H1 (cell line): ENCODE results near the gene ZAR1L. TPM values are rescaled to one million over a fixed set of nuclear protein-coding genes. Genes with fewer than 3 reads are reported as not detected.
A peak's percentile ranks its signal among the peaks of the same experiment; 100 is the strongest.

ENCODE experiments used
- CTCF ChIA-PET: fragments of 300-600 bp; sonication (Branson Sonifier 250); formaldehyde crosslinking; loops from one replicate; lab custom pipeline; 2021; ENCODE audit not compliant: partially characterized antibody; lab: Charles Lee
- POLR2A ChIA-PET: fragments of 300-600 bp; sonication (Branson Sonifier 250); formaldehyde crosslinking; loops from one replicate; lab custom pipeline; 2021; ENCODE audit warnings: inconsistent platforms; ENCODE audit not compliant: partially characterized antibody; lab: Charles Lee
- DNase-seq, 2 experiments: peaks; one replicate each; pipeline versions ENCODE4 v3.0.0 to v3.0.0-alpha.2; 2010 to 2022; ENCODE audit warnings: low spot score in 2 of 2, low read depth in 1 of 2, mixed read lengths in 1 of 2
- FAIRE-seq: peaks from 2 replicates; lab custom pipeline; 2011; peaks lifted over from hg19 to GRCh38; lab: Jason Lieb, UNC
- H2AFZ ChIP-seq: 2 replicates; pipeline ENCODE4 v1.8.1; 2012; ENCODE audit warnings: low read length, inconsistent platforms
- H2AK5ac ChIP-seq: 2 replicates; pipeline ENCODE4 v1.6.1; 2013; ENCODE audit warnings: low read depth, low read length
- H2BK120ac ChIP-seq: replicated peaks from 2 replicates; pipeline ENCODE3; 2013; ENCODE audit warnings: low read depth, low read length, inconsistent platforms
- H2BK12ac ChIP-seq: 2 replicates; pipeline ENCODE4 v1.6.1; 2013; ENCODE audit warnings: low read depth, low read length
- H2BK15ac ChIP-seq: 2 replicates; pipeline ENCODE4 v1.6.1; 2013; ENCODE audit warnings: low read length
- H2BK20ac ChIP-seq: 2 replicates; pipeline ENCODE4 v1.6.1; 2013; ENCODE audit warnings: low read length
- H2BK5ac ChIP-seq: 2 replicates; pipeline ENCODE4 v1.6.1; 2013; ENCODE audit warnings: low read depth, low read length
- H3K14ac ChIP-seq: 2 replicates; pipeline ENCODE4 v1.6.1; 2013; ENCODE audit warnings: inconsistent platforms; ENCODE audit not compliant: insufficient read length
- H3K18ac ChIP-seq: 2 replicates; pipeline ENCODE4 v1.6.1; 2013; ENCODE audit warnings: low read length; ENCODE audit errors: extremely low read depth
- H3K23ac ChIP-seq: 2 replicates; pipeline ENCODE4 v1.6.1; 2013; ENCODE audit warnings: inconsistent platforms; ENCODE audit not compliant: insufficient read length
- H3K23me2 ChIP-seq: 2 replicates; pipeline ENCODE4 v1.6.1; 2013; ENCODE audit warnings: low read depth, low read length
- H3K27ac ChIP-seq: 2 replicates; pipeline ENCODE4 v1.6.1; 2011; ENCODE audit warnings: low read depth, low read length, inconsistent platforms
- H3K27me3 ChIP-seq, 4 experiments: replicated peaks in 1 of 4; 1 replicate in 1 of 4; 2 replicates in 3 of 4; pipeline versions ENCODE4 v1.6.1 to v1.8.1; 2011 to 2013; ENCODE audit warnings: low read length in 3 of 4, mild to moderate bottlenecking in 3 of 4, inconsistent platforms in 2 of 4, mixed read lengths in 2 of 4, moderate library complexity in 1 of 4; ENCODE audit not compliant: control insufficient read depth in 3 of 4, insufficient read depth in 3 of 4; ENCODE audit errors: extremely low read depth in 1 of 4
- H3K36me3 ChIP-seq, 4 experiments: 2 replicates each; pipeline versions ENCODE4 v1.6.1 to v1.8.1; 2011 to 2013; ENCODE audit warnings: mild to moderate bottlenecking in 4 of 4, low read length in 3 of 4, moderate library complexity in 2 of 4, control low read depth in 1 of 4, inconsistent platforms in 1 of 4; ENCODE audit not compliant: insufficient read depth in 4 of 4, control insufficient read depth in 2 of 4
- H3K4ac ChIP-seq: replicated peaks from 2 replicates; pipeline ENCODE3; 2013; ENCODE audit warnings: low read length, low read depth, mixed read lengths, inconsistent platforms; ENCODE audit not compliant: insufficient read length
- H3K4me1 ChIP-seq, 4 experiments: replicated peaks in 1 of 4; 1 replicate in 1 of 4; 2 replicates in 3 of 4; pipeline versions ENCODE4 v1.6.1 to v1.8.1; 2011 to 2013; ENCODE audit warnings: low read length in 3 of 4, inconsistent platforms in 2 of 4, mixed read lengths in 1 of 4; ENCODE audit not compliant: insufficient read depth in 4 of 4, control insufficient read depth in 3 of 4
- H3K4me2 ChIP-seq, 2 experiments: 2 replicates each; pipeline versions ENCODE4 v1.6.1 to v1.8.1; 2011 to 2013; ENCODE audit warnings: low read depth in 2 of 2, low read length in 2 of 2, control low read depth in 1 of 2, inconsistent platforms in 1 of 2, mild to moderate bottlenecking in 1 of 2; ENCODE audit not compliant: insufficient read depth in 1 of 2
- H3K4me3 ChIP-seq, 4 experiments: fragments of 200-600, 300-600 bp in 1 of 4; sonication (generic), shearing (Covaris generic), sonication (Bioruptor Twin) in 1 of 4; 2 replicates each; pipeline versions ENCODE4 v1.5.1 to v1.8.1; 2011 to 2016; ENCODE audit warnings: low read length in 4 of 4, low read depth in 3 of 4, control low read depth in 2 of 4, inconsistent platforms in 2 of 4, mild to moderate bottlenecking in 2 of 4, mixed read lengths in 1 of 4, moderate library complexity in 1 of 4; ENCODE audit not compliant: insufficient read depth in 2 of 4; ENCODE audit errors: extremely low read depth in 1 of 4
- H3K56ac ChIP-seq: replicated peaks from 2 replicates; pipeline ENCODE3; 2013; ENCODE audit warnings: low read depth, mild to moderate bottlenecking, mixed read lengths, low read length, inconsistent platforms; ENCODE audit not compliant: insufficient read length
- H3K79me1 ChIP-seq: 2 replicates; pipeline ENCODE4 v1.6.1; 2013; ENCODE audit warnings: low read depth, low read length, control low read depth
- H3K79me2 ChIP-seq, 2 experiments: 2 replicates each; pipeline versions ENCODE4 v1.6.1 to v1.8.1; 2012 to 2013; ENCODE audit warnings: low read length in 2 of 2, mild to moderate bottlenecking in 2 of 2, inconsistent platforms in 1 of 2; ENCODE audit not compliant: insufficient read depth in 2 of 2, control insufficient read depth in 1 of 2
- H3K9ac ChIP-seq, 4 experiments: replicated peaks in 1 of 4; 1 replicate in 1 of 4; 2 replicates in 3 of 4; pipeline versions ENCODE4 v1.6.1 to v1.8.1; 2011 to 2013; ENCODE audit warnings: low read depth in 3 of 4, low read length in 3 of 4, control low read depth in 2 of 4, mild to moderate bottlenecking in 2 of 4, moderate library complexity in 2 of 4, inconsistent platforms in 1 of 4; ENCODE audit errors: extremely low read depth in 1 of 4
- H3K9me3 ChIP-seq, 2 experiments: 2 replicates each; pipeline versions ENCODE4 v1.6.1 to v1.8.1; 2012 to 2013; ENCODE audit warnings: mild to moderate bottlenecking in 2 of 2, moderate library complexity in 2 of 2, control low read depth in 1 of 2, inconsistent platforms in 1 of 2, low read depth in 1 of 2, low read length in 1 of 2, mixed read lengths in 1 of 2; ENCODE audit not compliant: insufficient read depth in 2 of 2
- H4K20me1 ChIP-seq, 2 experiments: replicated peaks in 1 of 2; 2 replicates each; pipeline versions ENCODE3 to v1.8.1; 2011 to 2013; ENCODE audit warnings: inconsistent platforms in 2 of 2, low read length in 2 of 2, mild to moderate bottlenecking in 1 of 2; ENCODE audit not compliant: insufficient read depth in 2 of 2, control insufficient read depth in 1 of 2
- H4K5ac ChIP-seq: 2 replicates; pipeline ENCODE4 v1.6.1; 2013; ENCODE audit warnings: low read length, low read depth, mixed read lengths, inconsistent platforms; ENCODE audit not compliant: insufficient read length
- H4K8ac ChIP-seq: 2 replicates; pipeline ENCODE4 v1.8.0; 2013; ENCODE audit warnings: mild to moderate bottlenecking, moderate library complexity, low read length, inconsistent platforms; ENCODE audit not compliant: insufficient read depth; ENCODE audit errors: extremely low read depth
- H4K91ac ChIP-seq: replicated peaks from 2 replicates; pipeline ENCODE3; 2013; ENCODE audit warnings: low read length, mixed read lengths, inconsistent platforms; ENCODE audit not compliant: insufficient read length
- KDM4A ChIP-seq: IDR thresholded peaks from one replicate; pipeline ENCODE4 v1.7.1; 2012; ENCODE audit warnings: low read depth, mild to moderate bottlenecking, moderate library complexity, low read length, inconsistent platforms; ENCODE audit not compliant: severe bottlenecking
- MAFK ChIP-seq: IDR thresholded peaks from 2 replicates; pipeline ENCODE4 v1.6.1; 2012; ENCODE audit warnings: low read depth, mild to moderate bottlenecking, improper control_type of control experiment, low read length
- NRF1 ChIP-seq: IDR thresholded peaks from 2 replicates; pipeline ENCODE4 v1.6.1; 2011; ENCODE audit warnings: mild to moderate bottlenecking, low read depth, low read length, improper control_type of control experiment
- SP2 ChIP-seq: IDR thresholded peaks from 2 replicates; pipeline ENCODE4 v1.6.1; 2012; ENCODE audit warnings: mild to moderate bottlenecking, low read length, inconsistent platforms
- USF2 ChIP-seq: IDR thresholded peaks from 2 replicates; pipeline ENCODE4 v1.6.1; 2011; ENCODE audit warnings: low read length, improper control_type of control experiment
- WGBS, 2 experiments: shearing (Covaris generic) in 1 of 2; methylation state at CpG; one replicate each; pipeline versions ENCODE4 v1.1.6 to v1.1.7; 2013 to 2015; ENCODE audit warnings: low lambda C conversion rate in 2 of 2, mixed read lengths in 2 of 2, inconsistent platforms in 1 of 2, low coverage in 1 of 2, missing lambda C conversion rate in 1 of 2; ENCODE audit not compliant: insufficient replicate concordance in 2 of 2, insufficient coverage in 1 of 2, insufficient read length in 1 of 2; ENCODE audit errors: extremely low coverage in 1 of 2, missing lambda C conversion rate in 1 of 2; 5-methylcytosine and 5-hydroxymethylcytosine counted together
- polyA plus RNA-seq, 7 experiments: library from polyadenylated mRNA; depleted of rRNA in 3 of 7; stranded (reverse) in 5 of 7; unstranded in 2 of 7; fragments of >200 nt in 5 of 7; fragments of 200-250 nt in 2 of 7; gene quantifications; 1 replicate in 5 of 7; 2 replicates in 1 of 7; 4 replicates in 1 of 7; pipeline versions ENCODE4 v1.2.1 to v1.2.3, GENCODE V29; 2011 to 2013; ENCODE audit warnings: missing spikeins in 2 of 7, mixed read lengths in 2 of 7
- total RNA-seq: library from RNA; stranded (reverse); fragmentation: NEBNext Ultra II Directional; extraction: Animal tissue kit (Norgen Biotek cat#: 25700); gene quantifications from 2 replicates; pipeline ENCODE4 v1.2.1, GENCODE V29; 2021

The ZAR1L gene
- total and polyA plus RNA-seq, 2 of the 8 experiments (the other 6 are each of a cell fraction or from before 2014, with no cell fraction given), result 0.19 to 0.30 TPM

- no peak overlapping the region for H3K9ac ChIP-seq
- H4K91ac ChIP-seq, result no peak overlapping the region
- no peak overlapping the region for H3K4me3 ChIP-seq
- no peaks in the 10 kb centered on the region for H3K79me2 ChIP-seq
- ChIA-PET POLR2A (interaction anchor here (1.0 to 1.1 kb wide), 2 partner anchors 11 to 280 kb away, joined by 3 read pairs; partner anchors contain the start of gene FRY), CTCF (interaction anchor here (0.9 to 2.6 kb wide), 10 partner anchors 8 to 401 kb away, joined by 3 to 13 read pairs (median 4); no protein-coding TSS in a partner anchor)
- 95% methylated on average over 30 of the region's 36 CpGs; no CpG with 5 or more reads in 1 of the 2 experiments for WGBS, 2 experiments
- no peak overlapping the region for H3K18ac ChIP-seq
- no peaks in the 10 kb centered on the region for H3K79me1 ChIP-seq
- peak overlapping the region; percentile 35; the same call in 1 of the 2 replicates for H4K8ac ChIP-seq
- H4K5ac ChIP-seq, result no peak overlapping the region
- H3K4ac ChIP-seq, result no peak overlapping the region
- H3K4me2 ChIP-seq, result no peak overlapping the region
- H4K20me1 ChIP-seq, result no peaks in the 10 kb centered on the region
- no peaks in the 10 kb centered on the region for H3K27me3 ChIP-seq
- no peak overlapping the region for H2BK5ac ChIP-seq
- H3K9me3 ChIP-seq, result no peaks in the 10 kb centered on the region
- no peak overlapping the region for H3K23ac ChIP-seq
- H3K36me3 ChIP-seq, result no peaks in the 10 kb centered on the region
- H2BK15ac ChIP-seq, result no peak overlapping the region
- H2AK5ac ChIP-seq, result no peak overlapping the region
- H3K27ac ChIP-seq, result no peak overlapping the region
- DNase-seq, result no peak
- H3K56ac ChIP-seq, result no peak overlapping the region
- H2BK120ac ChIP-seq, result no peak overlapping the region
- TF ChIP-seq SP2, result no peak
- no peak for TF ChIP-seq NRF1
- TF ChIP-seq USF2, result no peak
- no peak for TF ChIP-seq MAFK
- TF ChIP-seq KDM4A, result no peak
- H2BK20ac ChIP-seq, result no peak overlapping the region
- H3K23me2 ChIP-seq, result peaks cover 10% of the 10 kb centered on the region
- no peak overlapping the region for H2AFZ ChIP-seq
- FAIRE-seq, result no peak
- H3K4me1 ChIP-seq, result peaks cover 0 to 5% (median under 1%) of the 10 kb centered on the region in 4 experiments; a peak in 5 of 7 replicates
- H2BK12ac ChIP-seq, result no peak overlapping the region
- no peak overlapping the region for H3K14ac ChIP-seq
Measured at GRCh38 chr13:32311188-32311897, 3.8 kb downstream of the ZAR1L start.
